ENCODE data around the gene RASL10A.

RASL10A gene

DNA sequence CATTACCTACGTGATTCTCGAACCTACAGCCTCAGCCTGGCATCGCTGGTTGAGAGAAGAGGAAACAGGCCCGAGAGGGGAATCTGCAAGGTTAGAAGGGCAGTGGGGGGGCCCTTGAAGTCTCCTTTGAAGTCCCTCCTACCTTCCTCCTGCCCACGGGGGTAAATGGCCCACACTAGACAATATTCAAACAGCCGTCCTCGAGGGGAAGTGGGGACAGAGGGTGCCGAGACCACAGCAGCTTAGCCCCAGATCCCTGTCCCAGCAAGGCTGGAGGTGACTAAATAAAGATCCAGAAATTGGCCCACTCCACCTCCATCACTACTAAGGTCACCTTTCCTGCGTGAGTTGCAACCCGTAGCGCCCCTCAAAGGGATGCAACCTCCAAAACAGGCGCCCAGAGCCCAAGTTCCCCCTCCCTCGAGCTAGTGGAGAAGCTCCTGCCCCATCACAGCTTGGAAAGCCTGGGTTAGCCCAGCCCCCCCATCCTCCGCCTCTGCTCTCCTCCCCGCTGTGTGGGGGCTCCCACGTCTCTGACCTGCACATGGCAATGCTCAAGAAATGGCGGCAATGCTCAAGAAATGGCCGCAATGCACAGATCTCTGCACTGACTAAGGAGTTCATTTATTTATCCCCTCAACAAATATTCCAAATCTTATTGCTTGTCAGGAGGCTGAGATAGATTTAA is 788 bp upstream of the RASL10A start (continued):
- no peak for TF ChIP-seq PATZ1 (CRISPR knock-in tag; IDR thresholded peaks at IDR 0.05; ENCODE audit: borderline replicate concordance)
- no peak for TF ChIP-seq ISL1 (CRISPR knock-in tag; IDR thresholded peaks at IDR 0.05)
- no peak for TF ChIP-seq ZNF565 (CRISPR knock-in tag; conservative IDR thresholded peaks at IDR 0.05; ENCODE audit: low read depth)
- no peak for TF ChIP-seq GLIS3 (CRISPR knock-in tag; IDR thresholded peaks at IDR 0.05)
- TF ChIP-seq ZC3H10 (CRISPR knock-in tag; IDR thresholded peaks at IDR 0.05) = no peak

DNA sequence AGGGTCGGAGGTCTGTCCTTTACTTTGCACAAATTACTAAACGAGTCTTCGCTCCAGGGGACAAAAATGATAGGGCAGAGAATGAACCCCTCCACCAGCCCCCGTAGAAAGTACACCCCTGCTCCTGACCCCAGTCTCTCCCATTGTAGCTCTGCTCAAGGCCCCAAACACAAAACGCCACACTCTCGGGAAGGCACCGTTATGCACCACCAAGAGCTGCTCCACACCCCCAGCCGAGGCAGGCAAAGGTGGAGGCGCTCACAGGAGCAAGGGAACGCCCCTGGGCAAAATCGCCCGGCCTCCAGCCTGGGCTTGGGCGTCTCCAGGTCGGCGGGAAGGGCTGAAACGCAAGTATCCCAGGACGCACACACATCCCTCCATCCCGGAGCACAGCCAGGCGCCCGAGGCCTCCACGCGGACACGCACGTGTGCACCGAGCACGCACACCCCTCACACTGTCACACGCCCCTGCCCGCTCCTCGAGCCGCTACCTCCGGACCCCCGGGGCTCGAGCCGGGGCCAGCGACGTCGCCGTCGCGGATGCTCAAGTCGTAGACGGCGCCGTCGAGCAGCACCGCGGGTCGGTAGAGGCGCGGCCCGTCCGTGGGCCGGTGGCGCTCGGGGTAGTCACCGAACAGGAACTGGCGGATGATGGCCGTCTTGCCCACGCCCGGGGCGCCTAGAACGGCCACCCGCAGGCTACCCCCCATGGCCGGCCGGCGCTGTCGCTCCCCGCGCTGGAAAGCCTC is 786 bp downstream of the RASL10A start:
- no peak for TF ChIP-seq PPARA (CRISPR knock-in tag; IDR thresholded peaks at IDR 0.05; ENCODE audit: borderline replicate concordance)
- TF ChIP-seq ZFP30 (CRISPR knock-in tag; IDR thresholded peaks at IDR 0.05) = no peak
- no peak for TF ChIP-seq ZNF565 (CRISPR knock-in tag; conservative IDR thresholded peaks at IDR 0.05; ENCODE audit: low read depth)
- no peak for TF ChIP-seq GLIS3 (CRISPR knock-in tag; IDR thresholded peaks at IDR 0.05)
- TF ChIP-seq, protein P1, sequence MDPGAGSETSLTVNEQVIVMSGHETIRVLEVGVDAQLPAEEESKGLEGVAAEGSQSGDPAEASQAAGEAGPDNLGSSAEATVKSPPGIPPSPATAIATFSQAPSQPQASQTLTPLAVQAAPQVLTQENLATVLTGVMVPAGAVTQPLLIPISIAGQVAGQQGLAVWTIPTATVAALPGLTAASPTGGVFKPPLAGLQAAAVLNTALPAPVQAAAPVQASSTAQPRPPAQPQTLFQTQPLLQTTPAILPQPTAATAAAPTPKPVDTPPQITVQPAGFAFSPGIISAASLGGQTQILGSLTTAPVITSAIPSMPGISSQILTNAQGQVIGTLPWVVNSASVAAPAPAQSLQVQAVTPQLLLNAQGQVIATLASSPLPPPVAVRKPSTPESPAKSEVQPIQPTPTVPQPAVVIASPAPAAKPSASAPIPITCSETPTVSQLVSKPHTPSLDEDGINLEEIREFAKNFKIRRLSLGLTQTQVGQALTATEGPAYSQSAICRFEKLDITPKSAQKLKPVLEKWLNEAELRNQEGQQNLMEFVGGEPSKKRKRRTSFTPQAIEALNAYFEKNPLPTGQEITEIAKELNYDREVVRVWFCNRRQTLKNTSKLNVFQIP (CRISPR knock-in tag; IDR thresholded peaks at IDR 0.05; ENCODE audit: borderline replicate concordance, low read depth) = no peak
- TF ChIP-seq TOX (CRISPR knock-in tag; IDR thresholded peaks at IDR 0.05; ENCODE audit: borderline replicate concordance) = no peak
- TF ChIP-seq ISL1 (CRISPR knock-in tag; IDR thresholded peaks at IDR 0.05) = no peak
- no peak for TF ChIP-seq PATZ1 (CRISPR knock-in tag; IDR thresholded peaks at IDR 0.05; ENCODE audit: borderline replicate concordance)
- TF ChIP-seq SNAI2 (CRISPR knock-in tag; IDR thresholded peaks at IDR 0.05) = no peak
- TF ChIP-seq ZNF70 (CRISPR knock-in tag; IDR thresholded peaks at IDR 0.05) = no peak
- no peak for TF ChIP-seq TCF4 (CRISPR knock-in tag; IDR thresholded peaks at IDR 0.05; ENCODE audit: borderline replicate concordance)
- no peak for TF ChIP-seq ZNF8 (CRISPR knock-in tag; IDR thresholded peaks at IDR 0.05)
- TF ChIP-seq BACH2 (CRISPR knock-in tag; IDR thresholded peaks at IDR 0.05; ENCODE audit: borderline replicate concordance) = no peak
- TF ChIP-seq, protein P2, sequence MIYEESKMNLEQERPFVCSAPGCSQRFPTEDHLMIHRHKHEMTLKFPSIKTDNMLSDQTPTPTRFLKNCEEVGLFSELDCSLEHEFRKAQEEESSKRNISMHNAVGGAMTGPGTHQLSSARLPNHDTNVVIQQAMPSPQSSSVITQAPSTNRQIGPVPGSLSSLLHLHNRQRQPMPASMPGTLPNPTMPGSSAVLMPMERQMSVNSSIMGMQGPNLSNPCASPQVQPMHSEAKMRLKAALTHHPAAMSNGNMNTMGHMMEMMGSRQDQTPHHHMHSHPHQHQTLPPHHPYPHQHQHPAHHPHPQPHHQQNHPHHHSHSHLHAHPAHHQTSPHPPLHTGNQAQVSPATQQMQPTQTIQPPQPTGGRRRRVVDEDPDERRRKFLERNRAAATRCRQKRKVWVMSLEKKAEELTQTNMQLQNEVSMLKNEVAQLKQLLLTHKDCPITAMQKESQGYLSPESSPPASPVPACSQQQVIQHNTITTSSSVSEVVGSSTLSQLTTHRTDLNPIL (CRISPR knock-in tag; IDR thresholded peaks at IDR 0.05; ENCODE audit: low read depth) = no peak
- TF ChIP-seq RARB (CRISPR knock-in tag; IDR thresholded peaks at IDR 0.05) = no peak
- TF ChIP-seq, protein P3, sequence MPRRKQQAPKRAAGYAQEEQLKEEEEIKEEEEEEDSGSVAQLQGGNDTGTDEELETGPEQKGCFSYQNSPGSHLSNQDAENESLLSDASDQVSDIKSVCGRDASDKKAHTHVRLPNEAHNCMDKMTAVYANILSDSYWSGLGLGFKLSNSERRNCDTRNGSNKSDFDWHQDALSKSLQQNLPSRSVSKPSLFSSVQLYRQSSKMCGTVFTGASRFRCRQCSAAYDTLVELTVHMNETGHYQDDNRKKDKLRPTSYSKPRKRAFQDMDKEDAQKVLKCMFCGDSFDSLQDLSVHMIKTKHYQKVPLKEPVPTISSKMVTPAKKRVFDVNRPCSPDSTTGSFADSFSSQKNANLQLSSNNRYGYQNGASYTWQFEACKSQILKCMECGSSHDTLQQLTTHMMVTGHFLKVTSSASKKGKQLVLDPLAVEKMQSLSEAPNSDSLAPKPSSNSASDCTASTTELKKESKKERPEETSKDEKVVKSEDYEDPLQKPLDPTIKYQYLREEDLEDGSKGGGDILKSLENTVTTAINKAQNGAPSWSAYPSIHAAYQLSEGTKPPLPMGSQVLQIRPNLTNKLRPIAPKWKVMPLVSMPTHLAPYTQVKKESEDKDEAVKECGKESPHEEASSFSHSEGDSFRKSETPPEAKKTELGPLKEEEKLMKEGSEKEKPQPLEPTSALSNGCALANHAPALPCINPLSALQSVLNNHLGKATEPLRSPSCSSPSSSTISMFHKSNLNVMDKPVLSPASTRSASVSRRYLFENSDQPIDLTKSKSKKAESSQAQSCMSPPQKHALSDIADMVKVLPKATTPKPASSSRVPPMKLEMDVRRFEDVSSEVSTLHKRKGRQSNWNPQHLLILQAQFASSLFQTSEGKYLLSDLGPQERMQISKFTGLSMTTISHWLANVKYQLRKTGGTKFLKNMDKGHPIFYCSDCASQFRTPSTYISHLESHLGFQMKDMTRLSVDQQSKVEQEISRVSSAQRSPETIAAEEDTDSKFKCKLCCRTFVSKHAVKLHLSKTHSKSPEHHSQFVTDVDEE (CRISPR knock-in tag; IDR thresholded peaks at IDR 0.05) = no peak
- TF ChIP-seq ZC3H10 (CRISPR knock-in tag; IDR thresholded peaks at IDR 0.05) = no peak
- no peak for TF ChIP-seq ZFP3 (CRISPR knock-in tag; IDR thresholded peaks at IDR 0.05)
- TF ChIP-seq, protein P4, sequence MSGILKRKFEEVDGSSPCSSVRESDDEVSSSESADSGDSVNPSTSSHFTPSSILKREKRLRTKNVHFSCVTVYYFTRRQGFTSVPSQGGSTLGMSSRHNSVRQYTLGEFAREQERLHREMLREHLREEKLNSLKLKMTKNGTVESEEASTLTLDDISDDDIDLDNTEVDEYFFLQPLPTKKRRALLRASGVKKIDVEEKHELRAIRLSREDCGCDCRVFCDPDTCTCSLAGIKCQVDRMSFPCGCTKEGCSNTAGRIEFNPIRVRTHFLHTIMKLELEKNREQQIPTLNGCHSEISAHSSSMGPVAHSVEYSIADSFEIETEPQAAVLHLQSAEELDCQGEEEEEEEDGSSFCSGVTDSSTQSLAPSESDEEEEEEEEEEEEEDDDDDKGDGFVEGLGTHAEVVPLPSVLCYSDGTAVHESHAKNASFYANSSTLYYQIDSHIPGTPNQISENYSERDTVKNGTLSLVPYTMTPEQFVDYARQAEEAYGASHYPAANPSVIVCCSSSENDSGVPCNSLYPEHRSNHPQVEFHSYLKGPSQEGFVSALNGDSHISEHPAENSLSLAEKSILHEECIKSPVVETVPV (CRISPR knock-in tag; IDR thresholded peaks at IDR 0.05) = no peak
- no peak for TF ChIP-seq ESRRG (CRISPR knock-in tag; IDR thresholded peaks at IDR 0.05)
- ATAC-seq = no peak
